GM23338 (cell line): ENCODE measurements around the gene INTU. TPM values are rescaled to one million over a fixed set of nuclear protein-coding genes. Genes with fewer than 3 reads are reported as not detected.

Experiments
- ATAC-seq: fragments of 200-7000 bp; cut with Tn5 transposase; 3 replicates; pipeline ENCODE4 v1.9.1; 2020
- DNase-seq: peaks from one replicate; pipeline ENCODE4 v3.0.0-alpha.2; 2015; ENCODE audit warnings: low spot score
- H2AFZ ChIP-seq: fragments of 200-600 bp; sonication (generic); 2 replicates; pipeline ENCODE4 v1.8.0; 2016; ENCODE audit warnings: antibody characterized with exemption, mild to moderate bottlenecking, moderate library complexity
- H3F3A ChIP-seq: fragments of 200-600 bp; sonication (generic); replicated peaks from 2 replicates; pipeline ENCODE4 v1.8.0; 2017; ENCODE audit warnings: antibody characterized with exemption, mixed run types, low read depth
- H3K27ac ChIP-seq: fragments of 200-600 bp; sonication (generic); 2 replicates; pipeline ENCODE4 v1.6.1; 2016; ENCODE audit warnings: low read depth
- H3K27me3 ChIP-seq: fragments of 200-600 bp; sonication (generic); 2 replicates; pipeline ENCODE4 v1.8.0; 2016; ENCODE audit warnings: mild to moderate bottlenecking, mixed run types, moderate library complexity; ENCODE audit not compliant: insufficient read depth
- H3K36me3 ChIP-seq: fragments of 200-600 bp; sonication (generic); 2 replicates; pipeline ENCODE4 v1.8.0; 2016; ENCODE audit warnings: mild to moderate bottlenecking; ENCODE audit not compliant: insufficient read depth
- H3K4me1 ChIP-seq: fragments of 200-600 bp; sonication (generic); 2 replicates; pipeline ENCODE4 v1.8.0; 2016; ENCODE audit warnings: mild to moderate bottlenecking, moderate library complexity; ENCODE audit not compliant: insufficient read depth
- H3K4me2 ChIP-seq: fragments of 200-600 bp; sonication (generic); 2 replicates; pipeline ENCODE4 v1.7.1; 2017; ENCODE audit warnings: mixed run types
- H3K4me3 ChIP-seq: fragments of 200-600 bp; sonication (generic); 2 replicates; pipeline ENCODE4 v1.6.1; 2016; ENCODE audit warnings: mixed run types
- H3K79me2 ChIP-seq: fragments of 200-600 bp; sonication (generic); replicated peaks from 2 replicates; pipeline ENCODE4 v1.8.0; 2017; ENCODE audit warnings: mild to moderate bottlenecking; ENCODE audit not compliant: insufficient read depth
- H3K9me2 ChIP-seq: fragments of 200-600 bp; sonication (generic); 2 replicates; pipeline ENCODE4 v1.8.0; 2017; ENCODE audit not compliant: insufficient read depth
- H4K20me1 ChIP-seq: fragments of 200-600 bp; sonication (generic); replicated peaks from 2 replicates; pipeline ENCODE4 v1.8.0; 2017; ENCODE audit warnings: mild to moderate bottlenecking; ENCODE audit not compliant: insufficient read depth
- H3K27ac Mint-ChIP-seq: 2 replicates; pipeline ENCODE4 v1.8.0; 2020; ENCODE audit warnings: inconsistent platforms, mild to moderate bottlenecking, moderate library complexity, mixed read lengths
- H3K27me3 Mint-ChIP-seq: 3 replicates; pipeline ENCODE4 v1.8.0; 2022; ENCODE audit warnings: low read depth, mild to moderate bottlenecking, moderate library complexity, mixed read lengths, inconsistent platforms; ENCODE audit not compliant: insufficient read depth, poor library complexity
- H3K36me3 Mint-ChIP-seq: 3 replicates; pipeline ENCODE4 v1.8.0; 2021; ENCODE audit warnings: low read depth, mild to moderate bottlenecking, inconsistent platforms, moderate library complexity, mixed read lengths
- H3K4me1 Mint-ChIP-seq: 3 replicates; pipeline ENCODE4 v1.8.0; 2020; ENCODE audit warnings: mild to moderate bottlenecking, inconsistent platforms, mixed read lengths
- H3K4me3 Mint-ChIP-seq: 3 replicates; pipeline ENCODE4 v1.8.0; 2021; ENCODE audit warnings: moderate library complexity, mild to moderate bottlenecking, inconsistent platforms, mixed read lengths
- H3K9me3 Mint-ChIP-seq: 3 replicates; pipeline ENCODE4 v1.8.0; 2020; ENCODE audit warnings: moderate library complexity, mild to moderate bottlenecking, inconsistent platforms, mixed read lengths
- CREB1 ChIP-seq: fragments of 250-450 bp; sonication (Bioruptor Pico); IDR thresholded peaks from 2 replicates; pipeline ENCODE4 v1.5.0; 2020; ENCODE audit warnings: low read depth, mild to moderate bottlenecking, moderate library complexity
- EZH2phosphoT487 ChIP-seq: fragments of 200-600 bp; sonication (generic); IDR thresholded peaks from one replicate; pipeline ENCODE4 v1.8.1; 2018; ENCODE audit warnings: antibody characterized with exemption; ENCODE audit not compliant: unreplicated experiment
- NANOG ChIP-seq: IDR thresholded peaks from 2 replicates; pipeline ENCODE4 v1.6.1; 2016; ENCODE audit warnings: antibody characterized with exemption, borderline replicate concordance
- POLR2AphosphoS5 ChIP-seq: IDR thresholded peaks from 2 replicates; pipeline ENCODE4 v1.6.1; 2016; ENCODE audit warnings: antibody characterized with exemption, low read depth
- STAT1 ChIP-seq: IDR thresholded peaks from one replicate; pipeline ENCODE4 v1.6.1; 2016; ENCODE audit warnings: antibody characterized with exemption; ENCODE audit not compliant: unreplicated experiment
- ZNF331 ChIP-seq: fragments of 250-450 bp; sonication (Bioruptor Pico); IDR thresholded peaks from 2 replicates; pipeline ENCODE4 v1.5.0; 2020; ENCODE audit warnings: low read depth, mild to moderate bottlenecking, moderate library complexity
- polyA plus RNA-seq: library from polyadenylated mRNA; unstranded; fragments of >200 nt; fragmentation: Nextera tagmentation; extraction: Ambion mirVana; gene quantifications from 2 replicates; pipeline ENCODE4 v1.2.1, GENCODE V29; 2016
- total RNA-seq: library from RNA; depleted of rRNA; stranded (reverse); fragments of >200 nt; shearing (Covaris generic); gene quantifications from 2 replicates; pipeline ENCODE4 v1.2.3, GENCODE V29; 2014
- TF ChIP-seq, protein P1 (sequence below): IDR thresholded peaks from 2 replicates; pipeline ENCODE4 v1.6.1; 2016; ENCODE audit warnings: antibody characterized with exemption

INTU gene
- total and polyA plus RNA-seq, 2 experiments from 2014 or later, result 10.3 to 16.6 TPM

DNA sequence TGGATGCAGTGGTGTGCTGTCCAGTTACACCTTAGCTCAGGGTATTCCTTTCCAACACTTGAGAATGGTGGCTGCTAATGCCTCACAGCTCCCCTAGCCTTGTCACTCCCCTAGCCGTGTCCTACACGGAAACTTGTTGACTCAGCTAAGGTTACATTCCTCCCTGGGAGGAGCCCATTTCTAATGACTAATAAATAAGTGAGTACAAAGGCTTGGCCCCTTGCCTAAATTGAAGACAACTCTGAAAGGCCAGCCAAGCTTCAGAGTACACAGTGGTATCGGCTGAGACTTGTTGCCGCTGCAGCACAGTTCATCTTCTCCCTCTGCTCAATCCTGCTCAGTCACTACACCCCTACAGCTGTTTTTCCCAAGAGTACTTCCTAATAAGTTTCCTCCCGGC, 76.2 kb downstream of the INTU start:
- no peak overlapping the region for H3K27ac ChIP-seq
- no peak overlapping the region for H3K4me3 ChIP-seq
- H3K4me1 ChIP-seq, result no peaks in the 10 kb centered on the region
- H3K36me3 Mint-ChIP-seq, result peaks cover 40% of the 10 kb centered on the region
- peaks cover 4% of the 10 kb centered on the region; the same call in 2 of the 3 replicates for H3K9me3 Mint-ChIP-seq
- TF ChIP-seq CREB1 (CRISPR knock-in tag) (no peak), NANOG (no peak), EZH2phosphoT487 (no peak)
- TF ChIP-seq, protein P1, sequence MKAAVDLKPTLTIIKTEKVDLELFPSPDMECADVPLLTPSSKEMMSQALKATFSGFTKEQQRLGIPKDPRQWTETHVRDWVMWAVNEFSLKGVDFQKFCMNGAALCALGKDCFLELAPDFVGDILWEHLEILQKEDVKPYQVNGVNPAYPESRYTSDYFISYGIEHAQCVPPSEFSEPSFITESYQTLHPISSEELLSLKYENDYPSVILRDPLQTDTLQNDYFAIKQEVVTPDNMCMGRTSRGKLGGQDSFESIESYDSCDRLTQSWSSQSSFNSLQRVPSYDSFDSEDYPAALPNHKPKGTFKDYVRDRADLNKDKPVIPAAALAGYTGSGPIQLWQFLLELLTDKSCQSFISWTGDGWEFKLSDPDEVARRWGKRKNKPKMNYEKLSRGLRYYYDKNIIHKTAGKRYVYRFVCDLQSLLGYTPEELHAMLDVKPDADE, result no peak
- H4K20me1 ChIP-seq, result no peaks in the 10 kb centered on the region
- H3K36me3 ChIP-seq, result peaks cover 9% of the 10 kb centered on the region; the same call in 1 of the 2 replicates
- H3K79me2 ChIP-seq, result no peaks in the 10 kb centered on the region
- H3K9me2 ChIP-seq, result no peaks in the 10 kb centered on the region
- no peak for ATAC-seq
- H3K4me3 Mint-ChIP-seq, result no peak overlapping the region
- no peaks in the 10 kb centered on the region for H3F3A ChIP-seq
- H2AFZ ChIP-seq, result no peak overlapping the region
- H3K27me3 Mint-ChIP-seq, result no peaks in the 10 kb centered on the region
- H3K27me3 ChIP-seq, result no peaks in the 10 kb centered on the region
- no peak overlapping the region for H3K4me2 ChIP-seq
- peak overlapping the region; percentile 52; the same call in 1 of the 2 replicates for H3K27ac Mint-ChIP-seq
- peak; percentile 23 for DNase-seq
- H3K4me1 Mint-ChIP-seq, result no peaks in the 10 kb centered on the region; the same call in 2 of the 3 replicates

GRCh38 chr4:127709456-127709855, 76.7 kb downstream of the INTU start:
- Histone ChIP-seq H3K27me3 (no peaks in the 10 kb centered on the region), H3K79me2 (no peaks in the 10 kb centered on the region), H3K4me3 (no peak overlapping the region), H3K9me2 (no peaks in the 10 kb centered on the region), H3K4me1 (no peaks in the 10 kb centered on the region), H3K27ac (no peak overlapping the region), H3K4me2 (no peak overlapping the region), H3F3A (no peaks in the 10 kb centered on the region), H3K36me3 (peaks cover 9% of the 10 kb centered on the region; the same call in 1 of the 2 replicates), H4K20me1 (no peaks in the 10 kb centered on the region), H2AFZ (no peak overlapping the region)
- H3K27me3 Mint-ChIP-seq, result no peaks in the 10 kb centered on the region
- no peak overlapping the region for H3K27ac Mint-ChIP-seq
- H3K36me3 Mint-ChIP-seq, result peaks cover 40% of the 10 kb centered on the region
- TF ChIP-seq ZNF331 (CRISPR knock-in tag), result no peak
- TF ChIP-seq, protein P1, result no peak
- TF ChIP-seq STAT1, result no peak
- TF ChIP-seq POLR2AphosphoS5, result no peak
- no peaks in the 10 kb centered on the region; the same call in 2 of the 3 replicates for H3K4me1 Mint-ChIP-seq
- no peak overlapping the region for H3K4me3 Mint-ChIP-seq
- no peak for DNase-seq
- no peak for ATAC-seq
- peaks cover 4% of the 10 kb centered on the region; the same call in 2 of the 3 replicates for H3K9me3 Mint-ChIP-seq
